SU-DHL-6 (cell line): Measurements from ENCODE around the gene KRTAP22-1.

Experiments
- EZH2phosphoT487 ChIP-seq: fragments of 200-600 bp; sonication (generic), shearing (Covaris generic); conservative IDR thresholded peaks from 2 replicates; pipeline ENCODE4 v1.6.1; 2018; ENCODE audit warnings: mild to moderate bottlenecking, antibody characterized with exemption, low read length, moderate library complexity, mixed read lengths
- TF ChIP-seq, protein P1 (sequence below): fragments of 200-600 bp; sonication (generic); IDR thresholded peaks from one replicate; pipeline ENCODE4 v1.5.1; 2017; ENCODE audit warnings: antibody characterized with exemption, mild to moderate bottlenecking, low read length, moderate library complexity; ENCODE audit not compliant: insufficient read depth, poor library complexity, severe bottlenecking

DNA sequence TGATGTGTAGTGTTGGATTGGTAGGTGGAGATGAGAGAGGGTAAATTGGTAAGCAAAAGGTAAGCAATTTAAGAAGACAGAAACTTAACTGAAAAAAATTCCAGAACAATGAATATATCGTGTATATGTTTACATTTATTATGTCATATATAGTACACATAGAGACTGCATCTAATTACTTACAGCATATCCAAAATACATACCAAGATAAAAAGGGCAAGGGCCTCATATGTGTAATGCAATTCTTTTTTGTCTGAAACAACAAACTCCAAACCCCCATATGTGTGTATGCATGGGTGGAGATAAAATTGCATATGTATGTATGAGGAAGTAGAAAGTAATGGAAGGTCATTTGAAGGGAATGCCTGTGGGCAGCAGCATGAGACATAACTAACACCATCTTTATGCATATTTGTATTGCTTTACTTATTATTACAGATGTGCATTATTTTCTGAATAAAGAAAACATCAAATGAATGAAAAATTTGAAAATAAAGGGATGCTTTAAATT lies 46.1 kb downstream of the KRTAP22-1 start:
- TF ChIP-seq, protein P1, sequence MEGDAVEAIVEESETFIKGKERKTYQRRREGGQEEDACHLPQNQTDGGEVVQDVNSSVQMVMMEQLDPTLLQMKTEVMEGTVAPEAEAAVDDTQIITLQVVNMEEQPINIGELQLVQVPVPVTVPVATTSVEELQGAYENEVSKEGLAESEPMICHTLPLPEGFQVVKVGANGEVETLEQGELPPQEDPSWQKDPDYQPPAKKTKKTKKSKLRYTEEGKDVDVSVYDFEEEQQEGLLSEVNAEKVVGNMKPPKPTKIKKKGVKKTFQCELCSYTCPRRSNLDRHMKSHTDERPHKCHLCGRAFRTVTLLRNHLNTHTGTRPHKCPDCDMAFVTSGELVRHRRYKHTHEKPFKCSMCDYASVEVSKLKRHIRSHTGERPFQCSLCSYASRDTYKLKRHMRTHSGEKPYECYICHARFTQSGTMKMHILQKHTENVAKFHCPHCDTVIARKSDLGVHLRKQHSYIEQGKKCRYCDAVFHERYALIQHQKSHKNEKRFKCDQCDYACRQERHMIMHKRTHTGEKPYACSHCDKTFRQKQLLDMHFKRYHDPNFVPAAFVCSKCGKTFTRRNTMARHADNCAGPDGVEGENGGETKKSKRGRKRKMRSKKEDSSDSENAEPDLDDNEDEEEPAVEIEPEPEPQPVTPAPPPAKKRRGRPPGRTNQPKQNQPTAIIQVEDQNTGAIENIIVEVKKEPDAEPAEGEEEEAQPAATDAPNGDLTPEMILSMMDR = no peak
- TF ChIP-seq EZH2phosphoT487 = no peak
